B cell (primary cell): Measurements from ENCODE around the gene NRL. TPM values are rescaled to one million over a fixed set of nuclear protein-coding genes. Genes with fewer than 3 reads are reported as not detected.

Experiments
- ATAC-seq: fragments of 200-7000 bp; cut with Tn5 transposase; one replicate; pipeline ENCODE4 v1.10.0; 2021; ENCODE audit warnings: low read depth, mild to moderate bottlenecking, moderate number of reproducible peaks, moderate library complexity
- CTCF ChIA-PET: fragments of 350-600 bp; sonication (Branson Sonifier 250); formaldehyde crosslinking; loops from one replicate; lab custom pipeline; 2021; ENCODE audit warnings: antibody characterized with exemption, inconsistent platforms; lab: Charles Lee
- POLR2A ChIA-PET: fragments of 350-600 bp; sonication (Branson Sonifier 250); formaldehyde crosslinking; loops from one replicate; lab custom pipeline; 2021; ENCODE audit warnings: antibody characterized with exemption; lab: Charles Lee
- DNase-seq: peaks from one replicate; pipeline ENCODE4 v3.0.0; 2013
- H2AFZ ChIP-seq: 2 replicates; pipeline ENCODE4 v1.6.1; 2012; ENCODE audit warnings: mild to moderate bottlenecking, low read depth, low read length; ENCODE audit not compliant: insufficient read depth, poor library complexity, severe bottlenecking
- H3K27ac ChIP-seq, 2 donors: 1 replicate in 1 of 2; 2 replicates in 1 of 2; pipeline ENCODE4 v1.5.1; 2012 to 2013; ENCODE audit warnings: low read length in 2 of 2, mild to moderate bottlenecking in 2 of 2, moderate library complexity in 1 of 2
- H3K27me3 ChIP-seq, 4 experiments: fragments of 200-600 bp in 1 of 4; sonication (generic) in 1 of 4; replicated peaks in 1 of 4; 1 replicate in 2 of 4; 2 replicates in 2 of 4; pipeline versions ENCODE4 v1.6.1 to v1.7.0; 2013 to 2016; ENCODE audit warnings: low read length in 3 of 4, mild to moderate bottlenecking in 2 of 4, mixed read lengths in 1 of 4, moderate library complexity in 1 of 4; ENCODE audit not compliant: insufficient read depth in 4 of 4, control insufficient read depth in 3 of 4; ENCODE audit errors: control extremely low read depth in 1 of 4
- H3K36me3 ChIP-seq, 2 experiments: replicated peaks in 1 of 2; 1 replicate in 1 of 2; 2 replicates in 1 of 2; pipeline versions ENCODE4 v1.6.1 to v1.7.1; 2013; ENCODE audit warnings: low read length in 1 of 2; ENCODE audit not compliant: insufficient read depth in 2 of 2, control insufficient read depth in 1 of 2; ENCODE audit errors: control extremely low read depth in 1 of 2, extremely low read depth in 1 of 2
- H3K4me1 ChIP-seq, 2 donors: fragments of 200-600 bp in 1 of 2; sonication (generic) in 1 of 2; 1 replicate in 1 of 2; 2 replicates in 1 of 2; pipeline versions ENCODE4 v1.5.1 to v1.6.1; 2013 to 2017; ENCODE audit warnings: low read length in 2 of 2; ENCODE audit not compliant: control insufficient read depth in 2 of 2, insufficient read depth in 2 of 2
- H3K4me2 ChIP-seq: replicated peaks from 2 replicates; pipeline ENCODE3; 2012; ENCODE audit warnings: mild to moderate bottlenecking, low read depth, low read length; ENCODE audit not compliant: poor library complexity, severe bottlenecking
- H3K4me3 ChIP-seq, 5 experiments: fragments of 200-600 bp in 1 of 5; sonication (generic) in 1 of 5; 1 replicate in 3 of 5; 2 replicates in 2 of 5; pipeline versions ENCODE4 v1.5.1 to v1.7.0; 2011 to 2016; ENCODE audit warnings: low read length in 4 of 5, mild to moderate bottlenecking in 4 of 5, low read depth in 2 of 5, control low read depth in 1 of 5, moderate library complexity in 1 of 5; ENCODE audit not compliant: insufficient read depth in 1 of 5; ENCODE audit errors: control extremely low read depth in 1 of 5, extremely low read depth in 1 of 5
- H3K79me2 ChIP-seq: fragments of 200-600 bp; sonication (generic); one replicate; pipeline ENCODE4 v1.6.0; 2016; ENCODE audit warnings: low read length; ENCODE audit not compliant: control insufficient read depth, insufficient read depth
- H3K9ac ChIP-seq: fragments of 200-600 bp; sonication (generic); 2 replicates; pipeline ENCODE4 v1.6.1; 2017; ENCODE audit warnings: mild to moderate bottlenecking, low read length, moderate library complexity
- H3K9me3 ChIP-seq, 3 donors: one replicate each; pipeline versions ENCODE4 v1.6.1 to v1.7.1; 2013; ENCODE audit warnings: low read length in 2 of 3; ENCODE audit not compliant: control insufficient read depth in 2 of 3, insufficient read depth in 1 of 3; ENCODE audit errors: control extremely low read depth in 1 of 3
- H4K20me1 ChIP-seq: 2 replicates; pipeline ENCODE4 v1.6.0; 2012; ENCODE audit warnings: mild to moderate bottlenecking, low read length; ENCODE audit not compliant: insufficient read depth, control insufficient read depth, poor library complexity, severe bottlenecking
- H3K27ac Mint-ChIP-seq: one replicate; pipeline ENCODE4 v1.8.0; 2021; ENCODE audit warnings: mixed read lengths
- H3K27me3 Mint-ChIP-seq: one replicate; pipeline ENCODE4 v1.8.0; 2021; ENCODE audit warnings: mixed read lengths
- H3K4me1 Mint-ChIP-seq: one replicate; pipeline ENCODE4 v1.8.0; 2021; ENCODE audit warnings: mixed read lengths
- H3K4me3 Mint-ChIP-seq: one replicate; pipeline ENCODE4 v1.8.0; 2021; ENCODE audit warnings: mixed read lengths
- H3K9me3 Mint-ChIP-seq: one replicate; pipeline ENCODE4 v1.8.0; 2022; ENCODE audit warnings: mixed read lengths; ENCODE audit not compliant: insufficient read depth
- CTCF ChIP-seq: fragments of 200-600 bp; IDR thresholded peaks from one replicate; pipeline ENCODE4 v1.8.0; 2022; ENCODE audit warnings: antibody characterized with exemption, mild to moderate bottlenecking
- EZH2 ChIP-seq: IDR thresholded peaks from 2 replicates; pipeline ENCODE4 v1.6.1; 2012; ENCODE audit warnings: borderline replicate concordance, low read depth, mild to moderate bottlenecking, moderate library complexity, low read length; ENCODE audit not compliant: insufficient read depth, poor library complexity, severe bottlenecking
- WGBS: methylation state at CpG from one replicate; pipeline ENCODE4 v1.1.5; 2013; ENCODE audit warnings: missing lambda C conversion rate; ENCODE audit not compliant: insufficient coverage; 5-methylcytosine and 5-hydroxymethylcytosine counted together
- intact Hi-C: fragments of 100-400 bp; cut with micrococcal nuclease; formaldehyde crosslinking; loops from one replicate; pipeline ENCODE4 v1.10.0; 2022
- polyA plus RNA-seq: library from polyadenylated mRNA; depleted of rRNA; stranded (reverse); fragments of >200 nt; gene quantifications from 2 replicates; pipeline ENCODE4 v1.2.3, GENCODE V29; 2012
- total RNA-seq, 2 donors: library from RNA; stranded (reverse); fragments of 120-200 nt in 1 of 2; gene quantifications; 1 replicate in 1 of 2; 2 replicates in 1 of 2; pipeline versions ENCODE4 v1.2.3 to v1.2.4, GENCODE V29; 2013 to 2022

Gene NRL
- total and polyA plus RNA-seq, 2 donors (not counting 1 experiment from before 2014, with no cell fraction given) = 7.0 to 8.8 TPM

- Histone ChIP-seq H3K4me3 (no peak overlapping the region), H3K36me3 (no peaks in the 10 kb centered on the region), H3K4me2 (no peak overlapping the region), H4K20me1 (no peaks in the 10 kb centered on the region), H3K9ac (no peak overlapping the region), H3K9me3 (no peaks in the 10 kb centered on the region), H3K79me2 (peaks cover 13% of the 10 kb centered on the region), H3K27me3 (no peaks in the 10 kb centered on the region), H2AFZ (no peak overlapping the region), H3K4me1 (peaks cover 25 to 26% of the 10 kb centered on the region in 2 donors), H3K27ac (no peak overlapping the region)
- no peaks in the 10 kb centered on the region for H3K27me3 Mint-ChIP-seq
- ChIA-PET POLR2A (no interaction called here), CTCF (no interaction called here)
- TF ChIP-seq EZH2 (no peak), CTCF (no peak)
- ATAC-seq (no peak), DNase-seq (no peak)
- H3K4me3 Mint-ChIP-seq = no peak overlapping the region
- 93% methylated on average over 3 of the region's 7 CpGs for WGBS
- H3K27ac Mint-ChIP-seq = no peak overlapping the region
- intact Hi-C loops = no loop called here
- peaks cover 28% of the 10 kb centered on the region for H3K4me1 Mint-ChIP-seq
- no peaks in the 10 kb centered on the region for H3K9me3 Mint-ChIP-seq
These were observed 16.2 kb upstream of the NRL start for GRCh38 chr14:24130717-24131548.

GRCh38 chr14:24130380-24130716 lies 15.6 kb upstream of the NRL start, which contains the start of gene FITM1:
Gene FITM1 (plus strand): TSS chr14:24130659. CDS start chr14:24131564, 905 bp downstream.
- H3K27ac ChIP-seq = no peak within 1 kb of the TSS
- ChIA-PET CTCF (no interaction called here), POLR2A (no interaction called here)
- WGBS = 94% methylated on average over 5 of the region's 5 CpGs
- H4K20me1 ChIP-seq = no peaks in the 10 kb centered on the region
- no peak for ATAC-seq
- TF ChIP-seq CTCF = no peak
- TF ChIP-seq EZH2 = no peak
- no peak within 1 kb of the TSS for H2AFZ ChIP-seq
- no peak within 1 kb of the TSS for H3K4me2 ChIP-seq
- intact Hi-C loops = no loop called here
- H3K27ac Mint-ChIP-seq = no peak within 1 kb of the TSS
- no peak for DNase-seq
- H3K79me2 ChIP-seq = peaks cover 9% of the 10 kb centered on the region
- H3K4me1 ChIP-seq = peaks cover 22 to 23% of the 10 kb centered on the region in 2 donors
- no peak within 1 kb of the TSS for H3K4me3 ChIP-seq
- H3K9me3 ChIP-seq = no peaks in the 10 kb centered on the region
- H3K9ac ChIP-seq = no peak within 1 kb of the TSS
- no peaks in the 10 kb centered on the region for H3K36me3 ChIP-seq
- H3K27me3 ChIP-seq = no peaks in the 10 kb centered on the region
- H3K4me1 Mint-ChIP-seq = peaks cover 24% of the 10 kb centered on the region
- H3K4me3 Mint-ChIP-seq = no peak within 1 kb of the TSS
- H3K9me3 Mint-ChIP-seq = no peaks in the 10 kb centered on the region
- H3K27me3 Mint-ChIP-seq = no peaks in the 10 kb centered on the region
